Lower leg skin (tissue), 4 donors: ENCODE measurements around the gene HNF4A. TPM values are rescaled to one million over a fixed set of nuclear protein-coding genes. Genes with fewer than 3 reads are reported as not detected.

ENCODE experiments used
- DNase-seq, 2 donors: peaks; one replicate each; pipeline ENCODE4 v3.0.0-alpha.2; 2019; ENCODE audit warnings: low spot score in 2 of 2
- H3K4me3 ChIP-seq: fragments of 200-600 bp; sonication (generic); 2 replicates; pipeline ENCODE4 v1.5.1; 2017; ENCODE audit warnings: mild to moderate bottlenecking, low read depth; ENCODE audit not compliant: poor library complexity, severe bottlenecking
- POLR2A ChIP-seq, 2 donors: fragments of 450-650 bp; IDR thresholded peaks; one replicate each; pipeline ENCODE4 v1.6.1; 2016 to 2017; ENCODE audit warnings: antibody characterized with exemption in 2 of 2, mild to moderate bottlenecking in 1 of 2, moderate library complexity in 1 of 2
- WGBS, 2 donors: methylation state at CpG; one replicate each; pipeline ENCODE4 v1.1.5; 2018; 5-methylcytosine and 5-hydroxymethylcytosine counted together
- intact Hi-C: fragments of 100-400 bp; cut with DNase I; formaldehyde crosslinking; loops from one replicate; pipeline ENCODE4 v1.15.0; 2023; ENCODE audit warnings: low total_unique reads
- total RNA-seq, 4 donors: library from RNA; depleted of rRNA; stranded (reverse); fragments of >200 nt; gene quantifications; one replicate each; pipeline ENCODE4 v1.1.0, GENCODE V29; 2016
- TF ChIP-seq, protein P1 (sequence below), 3 donors: fragments of 450-650 bp; IDR thresholded peaks; one replicate each; pipeline ENCODE4 v1.5.1; 2016; ENCODE audit warnings: antibody characterized with exemption in 3 of 3, mild to moderate bottlenecking in 3 of 3, moderate library complexity in 2 of 3

HNF4A gene
- total RNA-seq, 4 donors from 2014 or later, result not detected

DNA sequence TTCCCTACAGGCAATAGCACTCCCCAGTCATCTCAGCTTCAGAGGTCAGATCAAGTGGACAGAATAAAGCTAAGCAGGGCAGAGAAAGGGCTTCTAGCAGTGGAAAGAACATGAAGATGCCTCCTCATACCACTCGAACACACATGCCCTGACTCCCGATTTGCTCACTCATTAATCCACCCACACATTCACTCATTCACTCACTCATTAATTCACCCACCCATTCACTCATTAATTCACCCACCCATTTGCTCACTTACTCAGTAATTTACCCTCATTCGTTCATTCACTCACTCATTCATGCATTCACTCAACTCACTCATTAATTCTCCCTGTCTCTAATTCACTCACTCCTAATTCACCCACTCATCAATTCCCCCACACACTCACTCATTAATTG lies 43.9 kb downstream of the HNF4A start:
- H3K4me3 ChIP-seq, result no peak overlapping the region
- intact Hi-C loops, result no loop called here
- 71 to 83% methylated on average over 3 of the region's 3 CpGs for WGBS, 2 donors
- TF ChIP-seq POLR2A (IDR thresholded peaks at IDR 0.05), result no peak
- TF ChIP-seq, protein P1, sequence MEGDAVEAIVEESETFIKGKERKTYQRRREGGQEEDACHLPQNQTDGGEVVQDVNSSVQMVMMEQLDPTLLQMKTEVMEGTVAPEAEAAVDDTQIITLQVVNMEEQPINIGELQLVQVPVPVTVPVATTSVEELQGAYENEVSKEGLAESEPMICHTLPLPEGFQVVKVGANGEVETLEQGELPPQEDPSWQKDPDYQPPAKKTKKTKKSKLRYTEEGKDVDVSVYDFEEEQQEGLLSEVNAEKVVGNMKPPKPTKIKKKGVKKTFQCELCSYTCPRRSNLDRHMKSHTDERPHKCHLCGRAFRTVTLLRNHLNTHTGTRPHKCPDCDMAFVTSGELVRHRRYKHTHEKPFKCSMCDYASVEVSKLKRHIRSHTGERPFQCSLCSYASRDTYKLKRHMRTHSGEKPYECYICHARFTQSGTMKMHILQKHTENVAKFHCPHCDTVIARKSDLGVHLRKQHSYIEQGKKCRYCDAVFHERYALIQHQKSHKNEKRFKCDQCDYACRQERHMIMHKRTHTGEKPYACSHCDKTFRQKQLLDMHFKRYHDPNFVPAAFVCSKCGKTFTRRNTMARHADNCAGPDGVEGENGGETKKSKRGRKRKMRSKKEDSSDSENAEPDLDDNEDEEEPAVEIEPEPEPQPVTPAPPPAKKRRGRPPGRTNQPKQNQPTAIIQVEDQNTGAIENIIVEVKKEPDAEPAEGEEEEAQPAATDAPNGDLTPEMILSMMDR (IDR thresholded peaks at IDR 0.05), result no peak
- DNase-seq, result no peak

DNA sequence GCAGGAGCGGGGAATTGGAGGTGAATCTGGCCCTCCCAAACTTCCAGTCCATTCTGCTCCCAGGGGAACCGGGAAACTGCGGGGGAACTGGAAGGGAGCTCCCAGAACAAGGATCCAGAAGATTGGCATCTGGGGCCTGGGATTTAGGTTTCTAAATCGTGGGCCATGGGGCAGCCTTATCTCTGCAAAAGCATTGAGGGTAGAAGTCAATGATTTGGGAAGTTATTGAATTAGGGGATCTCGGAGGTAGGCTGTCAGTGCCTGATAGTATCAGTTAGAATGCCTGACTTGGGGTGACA lies 45.1 kb downstream of the HNF4A start:
- DNase-seq, result no peak
- WGBS, 2 donors, result 78 to 84% methylated on average over 5 of the region's 5 CpGs
- intact Hi-C loops, result loop anchor here (10.0 kb wide), 1 partner anchor 54 kb away; no protein-coding TSS in a partner anchor
- no peak overlapping the region for H3K4me3 ChIP-seq
- TF ChIP-seq POLR2A (IDR thresholded peaks at IDR 0.05), result no peak
- TF ChIP-seq, protein P1 (IDR thresholded peaks at IDR 0.05), result no peak

DNA sequence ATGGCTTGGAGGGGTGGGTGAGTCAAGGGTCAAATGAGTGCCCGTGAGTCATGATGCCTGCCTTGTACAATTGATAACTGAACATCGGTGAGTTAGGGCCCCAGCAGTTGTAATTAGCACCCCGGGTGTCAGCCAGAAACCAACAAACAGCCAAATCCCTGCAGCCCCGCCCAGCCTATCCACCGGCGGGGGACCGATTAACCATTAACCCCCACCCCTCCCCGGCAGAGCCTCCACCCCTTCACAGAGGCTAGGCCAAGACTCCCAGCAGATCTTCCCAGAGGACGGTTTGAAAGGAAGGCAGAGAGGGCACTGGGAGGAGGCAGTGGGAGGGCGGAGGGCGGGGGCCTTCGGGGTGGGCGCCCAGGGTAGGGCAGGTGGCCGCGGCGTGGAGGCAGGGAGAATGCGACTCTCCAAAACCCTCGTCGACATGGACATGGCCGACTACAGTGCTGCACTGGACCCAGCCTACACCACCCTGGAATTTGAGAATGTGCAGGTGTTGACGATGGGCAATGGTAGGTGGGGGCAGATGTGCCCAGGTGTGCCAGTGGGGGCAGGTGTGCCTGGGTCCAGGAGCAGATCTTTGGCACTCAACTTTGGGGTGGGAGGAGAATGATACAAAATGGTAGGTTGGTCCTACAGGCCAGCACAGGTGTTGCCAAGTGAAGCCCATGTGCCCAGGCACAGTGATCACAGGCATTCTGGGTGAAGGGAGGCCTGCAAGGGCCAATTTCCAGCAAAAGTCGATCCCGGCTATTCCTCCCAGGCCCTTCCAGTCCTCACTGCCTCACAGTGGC lies 45.7 kb downstream of the HNF4A start:
- WGBS, 2 donors, result 80 to 84% methylated on average over 22 to 23 of the region's 23 CpGs
- intact Hi-C loops, result loop anchor here (10.0 kb wide), 1 partner anchor 54 kb away; no protein-coding TSS in a partner anchor
- H3K4me3 ChIP-seq, result no peak overlapping the region
- no peak for TF ChIP-seq POLR2A (IDR thresholded peaks at IDR 0.05)
- TF ChIP-seq, protein P1 (IDR thresholded peaks at IDR 0.05), result no peak
- no peak for DNase-seq

DNA sequence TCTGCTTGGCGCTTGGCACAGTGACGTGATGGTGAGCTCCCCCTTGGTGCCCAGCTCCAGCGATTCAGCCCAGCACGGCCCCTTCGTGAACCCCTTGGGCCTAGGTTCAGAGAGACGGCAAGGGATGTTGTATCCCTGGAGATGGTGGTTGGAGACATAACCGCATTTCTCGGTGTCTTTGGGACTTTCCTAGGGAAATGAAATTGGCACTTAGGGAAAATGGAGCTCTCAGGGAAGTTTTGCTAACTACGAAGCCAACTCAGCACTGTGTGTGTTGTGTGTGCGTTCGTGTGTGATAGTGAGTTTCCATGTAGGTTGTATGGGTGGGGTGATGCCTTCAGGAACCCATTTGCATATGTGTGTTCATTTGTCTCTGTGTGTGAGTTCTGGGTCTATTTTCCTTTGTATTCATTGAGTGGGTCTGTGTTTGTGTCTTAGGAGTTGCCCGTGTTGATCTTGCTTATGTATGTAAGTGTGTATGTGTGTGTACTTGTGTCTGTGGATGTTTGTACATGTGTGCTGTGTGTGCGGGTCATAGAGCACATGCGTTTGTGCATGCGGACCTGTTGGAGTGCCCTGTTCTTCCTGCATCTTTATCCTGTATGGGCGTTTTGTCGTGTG lies 46.4 kb downstream of the HNF4A start:
- no peak for DNase-seq
- WGBS, 2 donors, result 86 to 92% methylated on average over 17 of the region's 17 CpGs
- intact Hi-C loops, result loop anchor here (10.0 kb wide), 1 partner anchor 53 kb away; no protein-coding TSS in a partner anchor
- no peak for TF ChIP-seq POLR2A (IDR thresholded peaks at IDR 0.05)
- TF ChIP-seq, protein P1 (IDR thresholded peaks at IDR 0.05), result no peak
- no peak overlapping the region for H3K4me3 ChIP-seq

DNA sequence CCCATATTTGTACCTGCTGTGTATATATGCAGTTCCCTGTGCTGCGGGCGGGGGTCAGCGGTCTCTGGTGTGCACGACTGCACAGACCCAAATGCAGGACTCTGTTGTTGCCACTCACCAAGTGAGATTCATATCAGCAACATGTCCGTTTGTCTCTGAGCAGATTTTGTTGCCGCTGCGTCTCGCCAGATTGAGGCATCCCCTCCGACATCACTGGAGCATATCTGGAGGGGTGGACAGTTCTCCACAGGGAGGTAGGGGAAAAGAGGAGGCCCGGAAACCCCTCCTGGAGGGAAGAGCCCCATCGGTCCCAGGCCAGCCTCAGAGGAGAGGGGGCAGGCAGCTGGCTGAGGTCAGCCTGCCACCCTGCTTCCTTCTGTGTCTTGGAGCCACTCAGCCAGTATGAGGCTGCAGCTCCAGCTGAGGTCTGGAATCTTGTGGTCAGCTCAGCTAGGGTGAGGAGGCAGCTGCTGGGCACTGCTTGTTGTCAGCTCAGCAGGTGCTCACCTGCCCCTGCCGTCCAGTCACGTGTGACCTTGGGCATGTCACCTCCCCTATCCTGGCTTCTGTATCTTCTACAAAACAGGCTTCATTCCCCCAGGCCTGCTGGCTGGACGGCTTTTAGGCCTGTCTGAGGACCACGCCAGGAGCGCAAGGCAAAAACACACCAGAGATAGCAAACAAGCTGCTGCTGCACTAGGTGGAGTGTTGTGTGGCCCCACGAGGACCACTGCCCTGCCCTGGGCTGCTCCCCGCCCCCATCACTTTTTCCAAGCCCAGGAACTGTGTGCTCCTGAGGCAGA lies 47.1 kb downstream of the HNF4A start:
- 79 to 84% methylated on average over 18 of the region's 18 CpGs for WGBS, 2 donors
- intact Hi-C loops, result loop anchor here (10.0 kb wide), 1 partner anchor 52 kb away; no protein-coding TSS in a partner anchor
- H3K4me3 ChIP-seq, result no peak overlapping the region
- DNase-seq, result no peak
- TF ChIP-seq POLR2A (IDR thresholded peaks at IDR 0.05), result no peak
- TF ChIP-seq, protein P1 (IDR thresholded peaks at IDR 0.05), result no peak
